SK-N-SH treated with all-trans-retinoic acid at 6 μM for 48 hours (cell line): ENCODE data around the gene DHCR24.

Experiments
- ISL1 ChIP-seq: fragments of 250-450 bp; sonication (Bioruptor Pico); IDR thresholded peaks from 2 replicates; pipeline ENCODE4 v2.1.2; 2022; ENCODE audit warnings: mild to moderate bottlenecking, moderate library complexity
- PATZ1 ChIP-seq: fragments of 250-450 bp; sonication (Bioruptor Pico); IDR thresholded peaks from 2 replicates; pipeline ENCODE4 v1.8.0; 2020; ENCODE audit warnings: mild to moderate bottlenecking, moderate library complexity, borderline replicate concordance
- RARB ChIP-seq: fragments of 250-450 bp; sonication (Bioruptor Pico); IDR thresholded peaks from 2 replicates; pipeline ENCODE4 v1.8.0; 2021; ENCODE audit warnings: mild to moderate bottlenecking, moderate library complexity
- ZFP3 ChIP-seq: fragments of 250-450 bp; sonication (Bioruptor Pico); IDR thresholded peaks from 2 replicates; pipeline ENCODE4 v1.5.0; 2020; ENCODE audit warnings: mild to moderate bottlenecking, moderate library complexity

GRCh38 chr1:54823670-54824069 is 63.3 kb downstream of the DHCR24 start:
- TF ChIP-seq ZFP3 (CRISPR knock-in tag) = no peak
- no peak for TF ChIP-seq RARB (CRISPR knock-in tag)
- TF ChIP-seq ISL1 (CRISPR knock-in tag) = no peak
- no peak for TF ChIP-seq PATZ1
